IMR-90 (cell line): ENCODE results near the gene NFASC. TPM values are rescaled to one million over a fixed set of nuclear protein-coding genes. Genes with fewer than 3 reads are reported as not detected.
A peak's percentile ranks its signal among the peaks of the same experiment; 100 is the strongest.

ENCODE experiments used
- ATAC-seq: fragments of 200-7000 bp; cut with Tn5 transposase; 2 replicates; pipeline ENCODE4 v1.9.1; 2020; ENCODE audit warnings: low read depth, mild to moderate bottlenecking, moderate library complexity
- BruUV-seq: library from RNA; stranded (reverse); fragments of 400-500 nt; replicated peaks from 2 replicates; lab custom pipeline; 2021; lab: Mats Ljungman, UMichigan
- CTCF ChIA-PET: fragments of 300-600 bp; formaldehyde crosslinking; extraction: SDS; loops from one replicate; lab custom pipeline; 2021; ENCODE audit warnings: antibody characterized with exemption; lab: Yijun Ruan, JAX
- POLR2A ChIA-PET: fragments of 300-600 bp; sonication (Branson Sonifier 250); formaldehyde crosslinking; loops from one replicate; lab custom pipeline; 2022; ENCODE audit warnings: antibody characterized with exemption; ENCODE audit not compliant: unreplicated experiment; lab: Charles Lee
- DNase-seq: peaks from one replicate; pipeline ENCODE4 v3.0.0; 2013
- H2AFZ ChIP-seq: replicated peaks from 2 replicates; pipeline ENCODE3; 2013; ENCODE audit warnings: low read length, mild to moderate bottlenecking; ENCODE audit not compliant: poor library complexity
- H2AK5ac ChIP-seq: 2 replicates; pipeline ENCODE4 v1.6.1; 2013; ENCODE audit warnings: low read depth, low read length, inconsistent platforms
- H2AK9ac ChIP-seq: replicated peaks from 2 replicates; pipeline ENCODE3; 2013; ENCODE audit warnings: mild to moderate bottlenecking, low read depth, low read length, moderate library complexity; ENCODE audit not compliant: poor library complexity
- H2BK120ac ChIP-seq: 2 replicates; pipeline ENCODE4 v1.6.1; 2013; ENCODE audit warnings: low read depth, low read length, inconsistent platforms
- H2BK15ac ChIP-seq: 3 replicates; pipeline ENCODE4 v1.6.1; 2013; ENCODE audit warnings: low read depth, low read length, inconsistent platforms
- H2BK20ac ChIP-seq: 2 replicates; pipeline ENCODE4 v1.6.1; 2013; ENCODE audit warnings: low read depth, mild to moderate bottlenecking, inconsistent platforms, low read length, moderate library complexity
- H2BK5ac ChIP-seq: 2 replicates; pipeline ENCODE4 v1.6.1; 2013; ENCODE audit warnings: mild to moderate bottlenecking, low read depth, low read length, inconsistent platforms; ENCODE audit not compliant: poor library complexity, severe bottlenecking
- H3K14ac ChIP-seq: replicated peaks from 2 replicates; pipeline ENCODE4 v1.6.1; 2013; ENCODE audit warnings: low read depth, low read length, inconsistent platforms
- H3K18ac ChIP-seq: 2 replicates; pipeline ENCODE4 v1.6.1; 2013; ENCODE audit warnings: low read depth, low read length, control low read depth
- H3K23ac ChIP-seq: 2 replicates; pipeline ENCODE4 v1.6.1; 2013; ENCODE audit warnings: low read depth, low read length, inconsistent platforms
- H3K27ac ChIP-seq: 2 replicates; pipeline ENCODE4 v1.5.1; 2013; ENCODE audit warnings: mild to moderate bottlenecking, control low read depth, low read length; ENCODE audit not compliant: insufficient read depth
- H3K27me3 ChIP-seq: 2 replicates; pipeline ENCODE4 v1.6.1; 2013; ENCODE audit warnings: low read length; ENCODE audit not compliant: control insufficient read depth, insufficient read depth
- H3K36me3 ChIP-seq: 2 replicates; pipeline ENCODE4 v1.6.1; 2013; ENCODE audit warnings: low read length, mixed read lengths; ENCODE audit not compliant: control insufficient read depth, insufficient read depth
- H3K4ac ChIP-seq: 2 replicates; pipeline ENCODE4 v1.6.1; 2013; ENCODE audit warnings: low read depth, low read length, inconsistent platforms
- H3K4me1 ChIP-seq: 2 replicates; pipeline ENCODE4 v1.6.1; 2013; ENCODE audit warnings: low read length, mixed read lengths; ENCODE audit not compliant: control insufficient read depth, insufficient read depth
- H3K4me2 ChIP-seq: 2 replicates; pipeline ENCODE4 v1.6.1; 2013; ENCODE audit warnings: low read depth, mild to moderate bottlenecking, control low read depth, low read length, moderate library complexity
- H3K4me3 ChIP-seq: 2 replicates; pipeline ENCODE4 v1.5.1; 2013; ENCODE audit warnings: low read depth, mild to moderate bottlenecking, control low read depth, low read length, moderate library complexity; ENCODE audit not compliant: insufficient read depth
- H3K56ac ChIP-seq: 2 replicates; pipeline ENCODE4 v1.6.1; 2013; ENCODE audit warnings: low read length, inconsistent platforms; ENCODE audit not compliant: insufficient read depth; ENCODE audit errors: extremely low read depth
- H3K79me1 ChIP-seq, 2 experiments: 2 replicates each; pipeline ENCODE4 v1.6.1; 2013; ENCODE audit warnings: low read length in 2 of 2, inconsistent platforms in 1 of 2, low read depth in 1 of 2
- H3K9ac ChIP-seq: 2 replicates; pipeline ENCODE4 v1.6.1; 2013; ENCODE audit warnings: low read depth, low read length, control low read depth
- H3K9me1 ChIP-seq: 2 replicates; pipeline ENCODE4 v1.6.1; 2013; ENCODE audit warnings: low read length, inconsistent platforms; ENCODE audit not compliant: insufficient read depth
- H3K9me3 ChIP-seq: 2 replicates; pipeline ENCODE4 v1.6.1; 2013; ENCODE audit warnings: low read length; ENCODE audit not compliant: control insufficient read depth, insufficient read depth
- H4K20me1 ChIP-seq: 2 replicates; pipeline ENCODE4 v1.6.1; 2013; ENCODE audit warnings: low read length, inconsistent platforms; ENCODE audit not compliant: insufficient read depth
- H4K5ac ChIP-seq: 2 replicates; pipeline ENCODE4 v1.6.1; 2013; ENCODE audit warnings: mild to moderate bottlenecking, low read depth, low read length, control low read depth
- H4K8ac ChIP-seq, 2 experiments: 2 replicates each; pipeline ENCODE4 v1.6.1; 2013; ENCODE audit warnings: low read depth in 2 of 2, low read length in 2 of 2, control low read depth in 1 of 2, inconsistent platforms in 1 of 2
- H4K91ac ChIP-seq: 2 replicates; pipeline ENCODE4 v1.6.1; 2013; ENCODE audit warnings: low read depth, low read length, inconsistent platforms; ENCODE audit not compliant: insufficient read depth
- BHLHE40 ChIP-seq: fragments of 150-350 bp; IDR thresholded peaks from 2 replicates; pipeline ENCODE4 v1.6.1; 2016; ENCODE audit warnings: mild to moderate bottlenecking, low read depth, low read length
- MXI1 ChIP-seq: IDR thresholded peaks from 2 replicates; pipeline ENCODE4 v1.6.1; 2012; ENCODE audit warnings: low read depth, mild to moderate bottlenecking, low read length, moderate library complexity, borderline replicate concordance
- NFE2L2 ChIP-seq: fragments of 150-350 bp; IDR thresholded peaks from 2 replicates; pipeline ENCODE4 v1.6.1; 2016; ENCODE audit warnings: low read depth, mild to moderate bottlenecking, low read length
- RAD21 ChIP-seq: IDR thresholded peaks from 2 replicates; pipeline ENCODE4 v1.6.1; 2012; ENCODE audit warnings: low read length, improper control_type of control experiment
- RFX5 ChIP-seq: IDR thresholded peaks from 2 replicates; pipeline ENCODE4 v1.8.0; 2012; ENCODE audit warnings: low read depth, mild to moderate bottlenecking, low read length, moderate library complexity
- SMC3 ChIP-seq: fragments of 150-350 bp; IDR thresholded peaks from 2 replicates; pipeline ENCODE4 v1.6.1; 2016; ENCODE audit warnings: low read depth, mild to moderate bottlenecking, antibody characterized with exemption, low read length, moderate library complexity
- WGBS, 2 experiments: methylation state at CpG; one replicate each; pipeline versions ENCODE4 v1.1.5 to v1.1.7; 2013; ENCODE audit warnings: missing lambda C conversion rate in 2 of 2; ENCODE audit not compliant: insufficient read length in 1 of 2; ENCODE audit errors: extremely low coverage in 2 of 2; 5-methylcytosine and 5-hydroxymethylcytosine counted together
- dilution Hi-C: fragments of 300-500 bp; cut with HindIII; formaldehyde crosslinking; loops from one replicate; pipeline ENCODE4 v1.14.3; 2018; ENCODE audit warnings: low sequenced_read_pairs; ENCODE audit not compliant: unreplicated experiment
- in situ Hi-C: fragments of 300-500 bp; cut with MboI; formaldehyde crosslinking; loops from 3 replicates; pipeline ENCODE4 v1.14.3; 2019; ENCODE audit warnings: low sequenced_read_pairs, inconsistent platforms, mixed read lengths
- intact Hi-C: fragments of 100-400 bp; cut with micrococcal nuclease; formaldehyde crosslinking; loops from 2 replicates; pipeline ENCODE4 v1.10.0; 2022
- polyA plus RNA-seq, 3 experiments: library from polyadenylated mRNA; depleted of rRNA; stranded (reverse); fragments of >200 nt; gene quantifications; 2 replicates each; pipeline ENCODE4 v1.2.3, GENCODE V29; 2012; ENCODE audit warnings: low replicate concordance in 1 of 3
- total RNA-seq: library from RNA; depleted of rRNA; stranded (reverse); fragments of >200 nt; gene quantifications from 2 replicates; pipeline ENCODE4 v1.2.3, GENCODE V29; 2012
- TF ChIP-seq, protein P1 (sequence below): conservative IDR thresholded peaks from 2 replicates; pipeline ENCODE4 v1.5.1; 2012; ENCODE audit warnings: mild to moderate bottlenecking, low read depth, low read length, improper control_type of control experiment

The NFASC gene
- total and polyA plus RNA-seq, 2 of the 4 experiments (the other 2 are of a cell fraction): 0.18 to 0.79 TPM

DNA sequence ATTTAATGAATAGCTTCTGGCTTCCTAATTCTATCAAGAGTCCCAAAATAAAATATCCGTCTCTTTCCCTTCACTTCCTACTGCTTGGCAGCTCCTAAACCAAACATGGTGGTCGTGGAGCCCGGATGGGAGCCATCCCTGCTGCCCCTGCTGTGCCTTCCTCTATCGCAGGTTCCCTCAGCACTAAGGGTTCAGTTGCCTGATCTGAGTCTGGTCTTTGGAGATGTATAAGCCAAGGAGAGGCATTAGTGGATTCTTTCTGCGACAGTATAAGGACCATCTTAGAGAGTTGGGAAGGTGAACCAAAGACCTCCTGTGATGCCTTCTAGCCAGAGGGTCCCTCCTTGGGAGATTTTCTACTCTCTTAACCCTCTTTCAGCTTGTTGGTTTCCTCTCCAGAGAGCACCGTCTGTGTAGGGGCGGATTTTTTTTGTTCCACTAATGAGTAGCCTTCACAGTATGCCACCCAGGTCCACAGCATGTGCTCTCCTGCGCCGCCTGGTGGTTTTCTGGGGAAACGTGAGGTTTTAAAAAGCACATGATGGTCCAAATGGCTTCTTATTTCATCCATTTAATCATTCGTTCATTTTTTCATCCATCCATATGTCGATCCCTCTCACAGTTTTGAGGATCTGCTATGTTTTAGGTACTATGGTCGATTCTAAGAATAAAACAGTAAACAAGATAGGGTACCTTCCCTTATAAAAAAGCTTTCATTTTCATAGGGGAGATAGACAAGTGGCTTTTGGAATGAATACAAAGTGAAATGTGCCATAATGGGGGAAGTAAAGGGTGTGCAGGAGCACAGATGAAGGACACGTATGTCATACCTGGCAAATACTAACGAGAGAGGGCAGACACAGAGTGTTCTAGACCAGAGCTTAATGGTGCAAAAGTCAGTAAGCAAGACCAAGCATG, 71.0 kb downstream of the NFASC start:
- no peak overlapping the region for H3K14ac ChIP-seq
- in situ Hi-C loops: no loop called here
- H2BK20ac ChIP-seq: no peak overlapping the region
- no peak overlapping the region for H2AK5ac ChIP-seq
- no peaks in the 10 kb centered on the region for H3K9me3 ChIP-seq
- peaks cover 9% of the 10 kb centered on the region for H3K27me3 ChIP-seq
- H3K23ac ChIP-seq: no peak overlapping the region
- no peak for TF ChIP-seq RFX5
- no peak for TF ChIP-seq MXI1
- TF ChIP-seq RAD21: peak; percentile 47
- TF ChIP-seq SMC3: peak; percentile 47; the same call in 1 of the 2 replicates
- TF ChIP-seq, protein P1, sequence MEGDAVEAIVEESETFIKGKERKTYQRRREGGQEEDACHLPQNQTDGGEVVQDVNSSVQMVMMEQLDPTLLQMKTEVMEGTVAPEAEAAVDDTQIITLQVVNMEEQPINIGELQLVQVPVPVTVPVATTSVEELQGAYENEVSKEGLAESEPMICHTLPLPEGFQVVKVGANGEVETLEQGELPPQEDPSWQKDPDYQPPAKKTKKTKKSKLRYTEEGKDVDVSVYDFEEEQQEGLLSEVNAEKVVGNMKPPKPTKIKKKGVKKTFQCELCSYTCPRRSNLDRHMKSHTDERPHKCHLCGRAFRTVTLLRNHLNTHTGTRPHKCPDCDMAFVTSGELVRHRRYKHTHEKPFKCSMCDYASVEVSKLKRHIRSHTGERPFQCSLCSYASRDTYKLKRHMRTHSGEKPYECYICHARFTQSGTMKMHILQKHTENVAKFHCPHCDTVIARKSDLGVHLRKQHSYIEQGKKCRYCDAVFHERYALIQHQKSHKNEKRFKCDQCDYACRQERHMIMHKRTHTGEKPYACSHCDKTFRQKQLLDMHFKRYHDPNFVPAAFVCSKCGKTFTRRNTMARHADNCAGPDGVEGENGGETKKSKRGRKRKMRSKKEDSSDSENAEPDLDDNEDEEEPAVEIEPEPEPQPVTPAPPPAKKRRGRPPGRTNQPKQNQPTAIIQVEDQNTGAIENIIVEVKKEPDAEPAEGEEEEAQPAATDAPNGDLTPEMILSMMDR: peak; percentile 61
- no peak for TF ChIP-seq BHLHE40
- TF ChIP-seq NFE2L2: no peak
- no peak overlapping the region for H2BK120ac ChIP-seq
- no peaks in the 10 kb centered on the region for H3K4me1 ChIP-seq
- H4K8ac ChIP-seq: no peak overlapping the region
- ATAC-seq (peak; percentile 77), DNase-seq (peak; percentile 31)
- H3K27ac ChIP-seq: no peak overlapping the region
- no peak overlapping the region for H3K9ac ChIP-seq
- no TSS peak for BruUV-seq
- intact Hi-C loops: loop anchor here (1.0 kb wide), 1 partner anchor 133 kb away; no protein-coding TSS in a partner anchor
- dilution Hi-C loops: no loop called here
- H3K79me1 ChIP-seq: no peaks in the 10 kb centered on the region
- no peaks in the 10 kb centered on the region for H4K20me1 ChIP-seq
- H3K4me3 ChIP-seq: no peak overlapping the region
- H3K4ac ChIP-seq: no peak overlapping the region
- no peak overlapping the region for H4K5ac ChIP-seq
- no peaks in the 10 kb centered on the region for H3K9me1 ChIP-seq
- no peak overlapping the region for H4K91ac ChIP-seq
- ChIA-PET CTCF (interaction anchor here (0.7 to 2.0 kb wide), 2 partner anchors 11 to 135 kb away, joined by 3 to 7 read pairs; no protein-coding TSS in a partner anchor), POLR2A (no interaction called here)
- 8% methylated on average over 2 of the region's 15 CpGs; no CpG with 5 or more reads in 1 of the 2 experiments for whole genome bisulfite sequencing, 2 experiments
- no peak overlapping the region for H2BK15ac ChIP-seq
- H3K18ac ChIP-seq: no peak overlapping the region
- no peak overlapping the region for H3K56ac ChIP-seq
- H2AFZ ChIP-seq: no peak overlapping the region
- no peaks in the 10 kb centered on the region for H3K36me3 ChIP-seq
- no peak overlapping the region for H3K4me2 ChIP-seq
- H2AK9ac ChIP-seq: no peak overlapping the region
- no peak overlapping the region for H2BK5ac ChIP-seq
